ENCODE measurements around the gene STXBP3.

STXBP3 gene

DNA sequence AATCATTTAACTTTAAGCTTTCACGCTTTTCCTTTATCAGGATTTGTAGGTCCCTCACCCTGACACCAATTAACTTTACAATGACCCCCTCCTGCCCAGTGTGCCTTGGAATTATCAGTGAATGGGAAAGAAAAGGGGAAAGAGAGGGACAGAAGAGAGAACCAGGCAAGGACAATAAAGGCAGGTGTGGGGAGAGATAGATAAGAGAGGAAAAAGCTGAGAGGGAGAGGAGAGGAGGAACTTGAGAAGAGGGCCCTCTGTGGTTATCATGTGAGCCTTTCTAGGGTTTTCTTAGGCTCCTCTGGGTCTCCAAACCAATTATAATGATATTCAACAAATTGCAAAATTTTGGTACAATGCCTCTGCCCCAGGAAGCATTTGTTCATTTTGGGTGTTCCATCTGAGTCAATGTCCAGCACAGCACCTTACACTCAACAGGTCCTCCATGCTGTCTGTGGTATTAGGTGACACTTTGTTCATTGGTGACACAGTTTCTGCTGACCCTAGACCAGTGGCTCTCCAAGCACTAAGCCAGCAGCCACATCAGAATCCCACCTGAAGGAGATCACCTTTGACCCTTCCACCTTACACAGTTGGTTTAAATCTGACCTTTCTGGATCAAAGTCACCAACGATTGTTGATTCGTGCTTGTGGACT lies 96.2 kb downstream of the STXBP3 start:
- no peak for DNase-seq (ENCODE audit: low read depth in 2 of 2)

DNA sequence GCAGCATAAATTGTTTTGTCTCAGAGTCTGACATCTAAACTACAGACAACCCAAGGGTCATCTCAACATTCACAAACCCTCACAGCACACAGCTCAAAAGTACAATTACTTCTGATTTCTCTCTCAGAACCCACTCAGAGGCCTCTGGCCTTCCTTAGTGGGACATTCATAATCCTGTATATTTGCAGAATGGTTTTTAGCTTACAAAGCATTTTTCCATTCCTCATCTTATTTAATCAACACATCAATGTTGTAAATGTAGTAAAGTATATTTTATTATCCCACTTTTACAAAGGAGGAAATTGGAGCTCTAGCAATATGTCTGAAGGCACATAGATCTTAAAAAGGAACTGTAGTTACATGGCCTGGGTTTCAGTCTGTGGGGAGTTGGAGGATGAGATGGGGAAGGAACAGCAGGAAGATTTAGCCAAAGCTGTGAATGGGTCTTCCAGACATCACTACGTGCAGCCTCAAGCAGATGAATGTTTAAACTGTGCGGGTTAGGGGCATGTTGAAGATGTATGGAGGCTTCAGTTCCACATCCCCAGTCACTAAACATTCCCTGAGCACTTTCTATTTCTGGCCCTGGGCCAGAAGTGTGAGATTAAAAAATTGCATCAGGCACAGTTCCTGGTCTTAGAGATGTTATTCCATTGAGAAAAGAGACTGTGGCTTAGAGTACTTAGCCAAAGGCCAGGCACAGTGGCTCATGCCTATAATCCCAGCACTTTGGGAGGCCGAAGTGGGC lies 97.1 kb downstream of the STXBP3 start:
- DNase-seq (ENCODE audit: low read depth in 2 of 2) = no peak

DNA sequence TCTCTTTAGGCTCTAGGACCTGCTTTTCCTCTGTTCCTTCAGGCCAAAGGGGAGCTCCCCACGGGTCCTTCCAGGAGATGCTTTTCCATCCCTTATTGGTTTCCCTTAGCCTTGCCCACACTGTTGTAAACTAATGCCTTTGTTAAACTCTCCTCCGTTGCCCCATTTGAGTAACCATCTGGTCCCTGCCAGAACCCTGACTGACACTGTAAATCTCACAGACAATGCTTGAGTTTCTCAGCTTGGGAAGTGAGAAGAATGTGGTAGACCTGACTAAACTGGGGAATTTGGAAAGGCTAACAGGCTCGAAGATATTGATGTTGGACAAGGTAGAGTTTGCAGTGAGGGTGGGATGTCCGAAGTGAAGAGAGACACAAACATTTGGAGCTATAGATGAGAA lies 99.0 kb downstream of the STXBP3 start:
- no peak for DNase-seq (ENCODE audit: low read depth in 2 of 2)

DNA sequence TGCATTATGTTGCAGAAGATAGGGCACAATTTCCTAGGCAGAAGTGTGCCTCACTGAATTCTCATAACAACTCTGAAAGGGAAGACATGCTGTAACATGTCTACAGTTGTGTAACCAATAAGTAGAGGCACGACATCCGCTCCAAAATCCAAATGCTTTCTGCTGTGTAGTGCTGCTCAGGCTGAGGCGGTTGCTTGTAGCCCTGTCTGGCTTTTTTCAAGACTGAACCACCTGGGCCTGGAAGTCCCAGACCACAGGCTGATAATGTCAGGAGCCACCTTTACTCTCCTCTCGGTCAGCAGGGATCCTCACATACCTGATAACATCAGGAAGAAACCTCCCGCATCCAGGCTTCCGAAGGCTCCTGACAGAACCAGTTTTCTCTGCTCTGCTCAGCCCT lies 99.5 kb downstream of the STXBP3 start:
- DNase-seq (ENCODE audit: low read depth in 2 of 2) = no peak

DNA sequence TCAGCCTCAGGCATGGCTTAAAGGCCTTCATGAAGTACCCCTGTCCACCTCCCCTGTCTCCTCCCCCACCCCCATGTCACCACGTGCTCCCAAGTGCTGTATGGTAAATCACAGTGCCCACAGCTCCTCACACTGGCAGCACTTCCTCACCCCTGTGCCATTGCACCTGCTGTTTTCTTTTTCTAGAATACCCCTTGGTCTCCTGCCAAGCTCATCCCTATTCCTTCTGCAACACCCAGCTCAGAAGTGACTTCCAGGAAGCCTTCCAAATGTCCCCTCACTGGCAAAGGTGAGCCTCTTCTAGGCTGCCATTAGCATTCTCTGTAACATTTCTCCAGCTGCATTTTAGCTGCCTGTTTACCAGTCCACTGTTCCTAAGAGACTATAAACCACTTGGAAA lies 101.0 kb downstream of the STXBP3 start:
- no peak for DNase-seq (ENCODE audit: low read depth in 2 of 2)

DNA sequence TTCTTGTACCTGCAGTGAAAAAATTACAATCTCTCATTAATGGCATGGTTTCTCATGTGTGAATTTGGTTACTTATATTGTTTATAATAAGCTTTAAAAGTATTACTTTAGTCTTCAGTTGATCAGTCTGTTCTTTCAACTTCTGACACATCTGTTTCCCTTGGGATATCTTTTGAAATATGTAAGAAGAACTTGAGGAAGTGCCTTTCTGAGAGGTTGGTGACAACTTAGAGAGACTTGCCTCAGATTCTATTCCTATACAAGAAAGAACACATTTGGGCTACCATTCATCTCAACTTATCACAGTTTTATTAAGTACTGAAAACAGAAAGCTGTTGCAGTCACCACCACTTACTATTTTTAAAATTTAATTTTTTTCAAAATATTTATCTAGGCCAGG lies 102.3 kb downstream of the STXBP3 start:
- no peak for DNase-seq (ENCODE audit: low read depth in 2 of 2)

DNA sequence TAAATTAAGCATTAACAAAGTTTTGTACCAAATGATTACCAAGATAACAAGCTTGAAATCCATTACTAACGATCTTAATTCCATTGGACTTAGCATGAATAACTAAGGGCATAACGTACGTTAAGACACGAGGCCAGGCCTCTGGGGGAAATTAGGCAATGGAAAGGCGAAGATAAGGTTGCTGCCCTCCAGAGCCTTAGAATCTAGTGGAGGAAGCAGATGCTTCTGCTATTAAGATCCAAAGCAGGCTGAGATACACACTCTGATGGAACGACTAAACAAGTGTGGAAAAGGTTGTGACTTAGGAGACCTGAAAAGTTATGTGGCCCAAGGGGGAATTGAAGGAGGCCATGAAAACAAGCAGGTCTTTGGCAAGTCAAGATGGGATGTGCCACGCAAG lies 104.5 kb downstream of the STXBP3 start:
- no peak for DNase-seq (ENCODE audit: low read depth in 2 of 2)

DNA sequence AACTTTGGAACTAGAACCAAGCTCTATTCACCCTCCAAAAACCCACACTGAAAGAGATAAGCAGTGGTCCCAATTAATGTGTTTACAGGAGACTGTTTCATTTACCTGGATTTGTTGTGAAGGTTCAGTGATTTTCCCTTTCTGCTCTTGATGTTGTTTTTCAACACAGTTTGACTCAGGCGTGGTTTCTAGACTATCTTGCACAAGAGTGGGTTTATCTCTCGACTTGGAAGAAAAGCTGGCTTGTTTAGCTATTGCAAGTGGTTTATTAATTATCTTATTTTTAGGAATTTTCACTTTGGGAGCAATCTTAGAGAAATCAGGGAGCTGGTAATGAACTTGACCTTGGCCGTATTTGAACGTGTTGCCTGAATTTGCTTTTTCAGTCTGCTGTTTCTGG lies 105.1 kb downstream of the STXBP3 start:
- no peak for DNase-seq (ENCODE audit: low read depth in 2 of 2)

DNA sequence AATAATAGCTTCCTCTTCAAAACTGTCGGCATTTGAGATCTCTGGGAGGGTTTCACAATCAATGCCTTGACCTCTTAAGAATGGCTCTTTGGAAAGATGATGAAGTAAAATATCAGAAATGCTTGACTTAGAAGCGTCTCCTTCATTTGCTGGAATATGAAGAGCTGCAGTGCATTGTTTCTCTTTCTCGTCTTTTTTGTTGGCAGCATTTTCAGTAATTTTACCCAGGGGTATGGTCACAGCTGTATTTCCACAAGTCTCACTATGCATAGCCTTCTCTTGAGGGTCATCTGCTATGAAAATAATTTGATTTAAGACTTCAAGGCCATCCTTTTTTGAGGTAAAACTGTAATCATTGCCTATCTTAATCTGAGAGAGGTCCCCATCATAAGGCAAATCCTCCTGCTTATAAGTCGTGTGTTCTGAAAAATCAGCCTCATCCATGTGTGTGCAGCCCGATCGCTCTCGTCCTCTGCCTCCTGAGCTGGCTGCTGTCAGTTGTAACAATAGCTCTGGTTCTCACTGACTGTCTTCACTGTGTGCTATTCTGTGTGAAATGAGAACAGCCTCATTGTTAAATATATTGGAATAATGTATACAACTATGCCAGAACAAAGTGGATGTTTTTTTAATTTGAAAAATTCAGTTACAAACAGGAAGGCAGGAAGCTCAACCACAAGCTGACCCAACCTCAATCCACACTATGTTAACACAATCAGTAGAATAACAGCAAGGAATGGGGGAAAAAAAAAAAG lies 105.9 kb downstream of the STXBP3 start:
- DNase-seq (ENCODE audit: low read depth in 2 of 2) = no peak

DNA sequence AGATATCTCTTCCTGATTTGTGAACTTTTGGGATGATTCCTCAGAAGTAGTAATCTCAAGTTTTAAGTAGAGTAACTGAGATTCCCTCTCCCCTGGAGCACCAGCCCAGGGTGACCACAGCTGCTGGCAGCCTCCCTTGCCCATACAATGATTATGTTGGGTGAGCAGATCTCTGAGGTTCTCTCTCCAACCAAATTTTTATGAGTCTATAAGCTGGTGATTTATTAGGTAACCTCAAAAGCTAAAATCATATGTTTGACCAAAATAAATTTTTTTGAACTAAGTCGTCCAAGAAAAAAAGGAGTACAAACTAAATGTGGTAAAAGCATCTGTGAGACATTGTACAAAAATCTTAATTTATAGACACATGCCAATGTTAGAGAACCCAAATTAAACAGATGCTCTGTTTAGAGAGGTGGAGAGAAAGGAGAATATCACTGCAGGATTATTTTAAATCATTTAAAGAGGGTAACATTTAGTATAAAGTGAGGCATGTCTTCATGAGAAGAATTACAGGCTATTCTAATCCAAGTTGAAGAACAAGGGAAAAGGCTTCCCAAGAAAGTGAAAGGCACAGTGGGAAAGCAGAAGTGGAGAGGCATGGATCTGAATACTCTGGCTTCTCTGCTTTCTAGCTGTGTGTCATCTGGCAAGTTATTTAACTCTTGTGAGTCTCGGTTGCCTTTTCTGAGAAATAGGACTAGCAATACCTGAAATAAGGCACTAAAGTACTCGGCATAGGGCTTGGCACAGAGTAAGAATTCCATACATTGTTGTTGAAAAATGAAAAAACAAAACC lies 107.9 kb downstream of the STXBP3 start:
- DNase-seq (ENCODE audit: low read depth in 2 of 2) = no peak

DNA sequence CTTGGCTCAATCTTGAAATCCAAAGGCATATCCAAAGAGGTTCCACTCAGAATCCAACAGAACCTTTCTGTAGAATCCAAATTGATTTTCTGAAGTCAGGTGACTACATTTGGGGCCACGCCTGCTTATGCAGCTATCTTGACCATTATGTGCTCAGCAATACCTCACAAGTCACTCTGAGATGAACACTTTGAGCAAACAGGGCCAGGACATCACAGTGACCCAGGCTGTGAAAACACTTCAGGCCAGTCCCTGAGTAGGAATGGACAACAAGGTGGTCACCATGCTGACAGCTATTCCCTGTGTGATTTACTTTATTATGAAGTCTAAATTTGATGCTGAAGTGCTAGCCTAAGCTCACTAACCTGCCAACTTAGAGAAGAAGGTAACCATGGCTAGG lies 110.5 kb downstream of the STXBP3 start, which contains the start of gene AKNAD1:
AKNAD1 (minus strand) TSS at position 101 of the 400 bp plus-strand sequence. CDS start 4,430 bp downstream, outside the sequence.
- no peak for DNase-seq (ENCODE audit: low read depth in 2 of 2)

DNA sequence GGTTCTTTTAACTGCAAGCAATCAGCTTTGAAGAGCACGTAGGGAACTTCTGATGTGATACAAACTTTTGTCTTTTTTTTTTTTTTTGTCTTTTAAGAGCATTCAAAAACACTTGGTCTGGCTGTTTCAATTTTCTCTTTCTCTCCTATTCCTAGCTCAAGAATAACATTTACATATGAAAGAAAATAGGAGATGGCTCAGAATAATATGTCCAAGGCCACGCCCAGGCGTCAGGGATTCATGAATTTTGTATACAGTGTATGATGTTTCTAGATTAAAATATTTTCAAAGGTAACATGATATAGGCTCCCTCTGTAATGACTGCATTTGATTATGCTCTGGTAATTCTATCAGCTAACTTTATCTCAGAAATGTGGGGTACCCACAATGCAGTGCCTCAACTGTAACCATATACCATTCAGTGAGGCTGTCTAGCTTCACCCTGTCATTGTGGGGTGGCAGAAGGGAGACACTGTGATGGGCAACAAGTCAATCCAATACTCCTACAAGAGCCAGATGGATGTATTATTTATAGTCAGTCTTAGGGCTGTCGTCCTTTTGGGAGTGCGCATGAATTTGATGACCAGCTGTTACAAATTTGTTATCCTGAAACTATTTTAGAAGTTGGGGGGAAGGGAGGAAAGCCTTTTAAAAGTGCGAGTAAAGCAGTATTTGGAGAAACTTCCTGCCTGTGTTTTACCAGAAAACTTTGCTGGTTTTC lies 111.9 kb downstream of the STXBP3 start:
- DNase-seq (ENCODE audit: low read depth in 2 of 2) = no peak
